K562 (cell line): ENCODE results near the gene ERCC1. TPM values are rescaled to one million over a fixed set of nuclear protein-coding genes. Genes with fewer than 3 reads are reported as not detected.
A peak's percentile ranks its signal among the peaks of the same experiment; 100 is the strongest.

Source experiments
- ATAC-seq: fragments of 200-7000 bp; cut with Tn5 transposase; 3 replicates; pipeline ENCODE4 v1.9.1; 2020; ENCODE audit warnings: moderate library complexity
- BruUV-seq: library from RNA; stranded (reverse); fragments of 400-500 nt; replicated peaks from 2 replicates; lab custom pipeline; 2021; lab: Mats Ljungman, UMichigan
- CTCF ChIA-PET: fragments of 300-600 bp; formaldehyde crosslinking; extraction: SDS; loops from one replicate; lab custom pipeline; 2021; ENCODE audit warnings: low intra/inter-chr PET ratio; lab: Yijun Ruan, JAX
- POLR2A ChIA-PET: fragments of 300-600, 350-650 bp; sonication (Branson Sonifier 250); formaldehyde crosslinking; extraction: SDS; loops from one replicate; lab custom pipeline; 2021; ENCODE audit warnings: antibody characterized with exemption, inconsistent platforms; lab: Yijun Ruan, JAX
- DNase-seq, 4 experiments: peaks; one replicate each; pipeline versions ENCODE4 v3.0.0 to v3.0.0-alpha.2; 2011 to 2018; ENCODE audit warnings: low spot score in 3 of 4, mixed read lengths in 3 of 4; ENCODE audit errors: extremely low read depth in 1 of 4
- FAIRE-seq: peaks from 2 replicates; lab custom pipeline; 2011; peaks lifted over from hg19 to GRCh38; lab: Jason Lieb, UNC
- H2AFZ ChIP-seq: 2 replicates; pipeline ENCODE4 v1.6.0; 2011; ENCODE audit warnings: low read depth, low read length, control low read depth, inconsistent platforms
- H3K27ac ChIP-seq: fragments of 200-600 bp; 3 replicates; pipeline ENCODE4 v1.8.0; 2011; ENCODE audit warnings: low read depth, mild to moderate bottlenecking, control low read depth, inconsistent platforms, low read length, moderate library complexity, mixed read lengths; ENCODE audit errors: extremely low read depth
- H3K27me3 ChIP-seq, 2 experiments: fragments of 300-600 bp in 1 of 2; 2 replicates in 1 of 2; 3 replicates in 1 of 2; pipeline versions ENCODE4 v1.6.0 to v1.8.0; 2011; ENCODE audit warnings: inconsistent platforms in 2 of 2, low read length in 2 of 2, mild to moderate bottlenecking in 1 of 2, mixed read lengths in 1 of 2, moderate library complexity in 1 of 2; ENCODE audit not compliant: control insufficient read depth in 2 of 2, insufficient read depth in 2 of 2
- H3K36me3 ChIP-seq: fragments of 300-600 bp; 3 replicates; pipeline ENCODE4 v1.8.0; 2011; ENCODE audit warnings: mild to moderate bottlenecking, low read length, inconsistent platforms; ENCODE audit not compliant: control insufficient read depth, insufficient read depth
- H3K4me1 ChIP-seq, 2 experiments: fragments of 200-600 bp in 1 of 2; replicated peaks in 1 of 2; 2 replicates in 1 of 2; 3 replicates in 1 of 2; pipeline versions ENCODE4 v1.5.1 to v1.8.0; 2011; ENCODE audit warnings: inconsistent platforms in 2 of 2, low read length in 2 of 2, mild to moderate bottlenecking in 1 of 2, mixed read lengths in 1 of 2, moderate library complexity in 1 of 2; ENCODE audit not compliant: control insufficient read depth in 2 of 2, insufficient read depth in 2 of 2
- H3K4me2 ChIP-seq: 2 replicates; pipeline ENCODE4 v1.6.1; 2011; ENCODE audit warnings: low read length, control low read depth, inconsistent platforms, mixed read lengths; ENCODE audit not compliant: insufficient read depth
- H3K4me3 ChIP-seq: fragments of 200-600 bp; sonication (generic), shearing (Covaris generic); 2 replicates; pipeline ENCODE4 v1.5.1; 2016; ENCODE audit warnings: control low read depth, inconsistent platforms
- H3K79me2 ChIP-seq: fragments of 200-600 bp; 3 replicates; pipeline ENCODE4 v1.8.0; 2011; ENCODE audit warnings: low read length, inconsistent platforms; ENCODE audit not compliant: control insufficient read depth, insufficient read depth
- H3K9ac ChIP-seq, 2 experiments: 2 replicates each; pipeline versions ENCODE4 v1.6.0 to v1.6.1; 2011; ENCODE audit warnings: low read depth in 2 of 2, low read length in 2 of 2, control low read depth in 1 of 2, inconsistent platforms in 1 of 2, mild to moderate bottlenecking in 1 of 2, mixed read lengths in 1 of 2; ENCODE audit not compliant: insufficient read depth in 1 of 2
- H3K9me1 ChIP-seq: one replicate; pipeline ENCODE4 v1.6.0; 2011; ENCODE audit warnings: inconsistent platforms, mild to moderate bottlenecking, low read length, moderate library complexity; ENCODE audit not compliant: control insufficient read depth, insufficient read depth
- H3K9me3 ChIP-seq: replicated peaks from 2 replicates; pipeline ENCODE4 v1.5.1; 2011; ENCODE audit warnings: low read depth, low read length, inconsistent platforms; ENCODE audit not compliant: control insufficient read depth, insufficient read depth
- H4K20me1 ChIP-seq: replicated peaks from 2 replicates; pipeline ENCODE4 v1.6.1; 2011; ENCODE audit warnings: low read length, inconsistent platforms, mixed read lengths; ENCODE audit not compliant: control insufficient read depth, insufficient read depth
- BCOR ChIP-seq: fragments of 450-650 bp; IDR thresholded peaks from 2 replicates; pipeline ENCODE4 v1.6.1; 2016
- CBX1 ChIP-seq: sonication (generic); IDR thresholded peaks from 2 replicates; pipeline ENCODE4 v1.6.1; 2016; ENCODE audit warnings: antibody characterized with exemption, low read depth, mild to moderate bottlenecking
- KDM1A ChIP-seq, 2 experiments: fragments of 450-650 bp; IDR thresholded peaks; 2 replicates each; pipeline ENCODE4 v1.6.1; 2016; ENCODE audit warnings: mild to moderate bottlenecking in 2 of 2
- MLX ChIP-seq, 2 experiments: fragments of 450-650 bp in 1 of 2; sonication (generic) in 1 of 2; formaldehyde crosslinking; conservative IDR thresholded peaks; 2 replicates each; pipeline versions ENCODE4 v1.4.0 to v1.8.1; 2020 to 2022; ENCODE audit warnings: mild to moderate bottlenecking in 1 of 2, missing genetic modification reagents in 1 of 2
- POLR2G ChIP-seq: fragments of 200-400 bp; formaldehyde crosslinking; IDR thresholded peaks from 2 replicates; pipeline ENCODE4 v1.6.1; 2017; ENCODE audit warnings: low read depth, mild to moderate bottlenecking, antibody characterized with exemption, low read length, moderate library complexity
- RBM25 ChIP-seq: fragments of 200-400 bp; formaldehyde crosslinking; IDR thresholded peaks from 2 replicates; pipeline ENCODE4 v1.6.1; 2018; ENCODE audit warnings: low read length, low read depth, moderate library complexity; ENCODE audit not compliant: severe bottlenecking
- SMAD2 ChIP-seq: fragments of 150-350 bp; IDR thresholded peaks from 2 replicates; pipeline ENCODE4 v1.6.1; 2014; ENCODE audit warnings: low read depth, mild to moderate bottlenecking, low read length
- SMARCA5 ChIP-seq: fragments of 450-650 bp; IDR thresholded peaks from 2 replicates; pipeline ENCODE4 v1.6.1; 2016
- ZFP36 ChIP-seq: fragments of 150-350 bp; IDR thresholded peaks from 2 replicates; pipeline ENCODE4 v1.6.1; 2018; ENCODE audit warnings: low read length, low read depth; ENCODE audit not compliant: partially characterized antibody
- WGBS: fragments of 100-300 bp; shearing (Covaris generic); methylation state at CpG from one replicate; pipeline ENCODE4 v1.1.6; 2016; ENCODE audit warnings: low coverage, mixed read lengths; ENCODE audit not compliant: insufficient coverage; ENCODE audit errors: missing lambda C conversion rate; 5-methylcytosine and 5-hydroxymethylcytosine counted together
- in situ Hi-C: fragments of 300-500 bp; cut with MboI; formaldehyde crosslinking; loops from 4 replicates; pipeline ENCODE4 v1.15.0; 2018; ENCODE audit warnings: inconsistent platforms, mixed read lengths
- intact Hi-C: fragments of 100-400 bp; cut with micrococcal nuclease; formaldehyde crosslinking; loops from 2 replicates; pipeline ENCODE4 v1.14.2; 2022
- polyA plus RNA-seq, 8 experiments: library from polyadenylated mRNA; depleted of rRNA in 4 of 8; stranded (reverse) in 5 of 8; unstranded in 3 of 8; fragments of >200 nt; fragmentation: Nextera tagmentation in 2 of 8; fragmentation: Illumina TruSeq in 1 of 8; extraction: Ambion mirVana in 2 of 8; extraction: Trizol in 1 of 8; gene quantifications; 2 replicates each; pipeline versions ENCODE4 v1.2.1 to v1.2.3, GENCODE V29; 2011 to 2014; ENCODE audit warnings: inconsistent platforms in 1 of 8, missing spikeins in 1 of 8
- total RNA-seq, 7 experiments: library from RNA; depleted of rRNA in 6 of 7; stranded (reverse); fragments of >200 nt in 6 of 7; fragmentation: Illumina TruSeq in 2 of 7; extraction: Trizol in 2 of 7; gene quantifications; 2 replicates each; pipeline versions ENCODE4 v1.2.1 to v1.2.3, GENCODE V29; 2011 to 2021; ENCODE audit warnings: low replicate concordance in 1 of 7

Gene ERCC1
- total and polyA plus RNA-seq, 9 of the 15 experiments (the other 6 are each of a cell fraction or from before 2014, with no cell fraction given) = 9.3 to 92.6 (median 60.0) TPM

GRCh38 chr19:45391871-45392665, 31.6 kb downstream of the ERCC1 start:
- Histone ChIP-seq H3K4me2 (no peak overlapping the region), H2AFZ (no peak overlapping the region), H3K9ac (peak overlapping the region in 1 of 2 experiments; percentile 45; a peak in 2 of 4 replicates), H3K9me3 (no peaks in the 10 kb centered on the region), H3K27me3 (no peaks in the 10 kb centered on the region), H3K9me1 (no peaks in the 10 kb centered on the region), H3K36me3 (0 out of 3 replicates have a peak, but pooled peaks cover 2% of the 10 kb centered on the region), H3K79me2 (no peaks in the 10 kb centered on the region), H3K4me1 (peaks cover 0 to 21% of the 10 kb centered on the region in 2 experiments; a peak in 2 of 5 replicates), H4K20me1 (no peaks in the 10 kb centered on the region), H3K27ac (no peak overlapping the region), H3K4me3 (no peak overlapping the region)
- BruUV-seq = no TSS peak
- CTCF ChIA-PET = no interaction called here
- TF ChIP-seq KDM1A (IDR thresholded peaks at IDR 0.05) = peak in 1 of 2 experiments; percentile 76; a peak in 3 of 4 replicates
- TF ChIP-seq SMAD2 = no peak
- TF ChIP-seq SMARCA5 = peak; percentile 32; the same call in 1 of the 2 replicates
- TF ChIP-seq MLX (CRISPR knock-in tag; conservative IDR thresholded peaks at IDR 0.05) = no peak
- 0 out of 2 replicates have a peak, but pooled peaks have one; percentile 32 for TF ChIP-seq POLR2G
- TF ChIP-seq RBM25 = peak; percentile 77
- TF ChIP-seq CBX1 = peak; percentile 38; the same call in 1 of the 2 replicates
- TF ChIP-seq ZFP36 = peak; percentile 81
- TF ChIP-seq BCOR = peak; percentile 83
- no peak for FAIRE-seq
- POLR2A ChIA-PET = interaction anchor here (0.5 kb wide), 1 partner anchor 10 kb away, joined by 3 read pairs; no protein-coding TSS in a partner anchor
- WGBS = 73% methylated on average over 12 of the region's 21 CpGs
- DNase-seq = no peak
- in situ Hi-C loops = no loop called here
- intact Hi-C loops = no loop called here
- no peak for ATAC-seq
